Transverse colon (tissue), 4 donors: Measurements from ENCODE around the gene RNF215. TPM values are rescaled to one million over a fixed set of nuclear protein-coding genes. Genes with fewer than 3 reads are reported as not detected.

Experiments used
- DNase-seq: peaks from one replicate; pipeline ENCODE4 v3.0.0-alpha.2; 2019
- H3K27ac ChIP-seq, 4 donors: fragments of 200-600 bp; sonication (generic); 2 replicates each; pipeline ENCODE4 v1.5.1; 2016 to 2018; ENCODE audit warnings: inconsistent platforms in 4 of 4
- H3K27me3 ChIP-seq: fragments of 200-600 bp; sonication (generic); 2 replicates; pipeline ENCODE4 v1.5.1; 2017; ENCODE audit warnings: inconsistent platforms
- H3K36me3 ChIP-seq, 4 donors: fragments of 200-600 bp; sonication (generic); 2 replicates each; pipeline ENCODE4 v1.5.1; 2017 to 2019; ENCODE audit warnings: inconsistent platforms in 4 of 4
- H3K4me1 ChIP-seq, 4 donors: fragments of 200-600 bp; sonication (generic); 2 replicates each; pipeline ENCODE4 v1.5.1; 2017 to 2020; ENCODE audit warnings: inconsistent platforms in 4 of 4
- H3K4me3 ChIP-seq, 4 donors: fragments of 200-600 bp; sonication (generic); 1 replicate in 1 of 4; 2 replicates in 3 of 4; pipeline versions ENCODE4 v1.5.1 to v1.6.1; 2017 to 2019; ENCODE audit warnings: inconsistent platforms in 4 of 4
- H3K9me3 ChIP-seq, 2 donors: fragments of 200-600 bp; sonication (generic); 2 replicates each; pipeline ENCODE4 v1.5.1; 2017 to 2019; ENCODE audit warnings: inconsistent platforms in 2 of 2
- EP300 ChIP-seq: sonication (generic); formaldehyde crosslinking; IDR thresholded peaks from one replicate; pipeline ENCODE4 v1.6.1; 2017; ENCODE audit warnings: antibody characterized with exemption, low read depth
- POLR2A ChIP-seq: fragments of 450-650 bp; IDR thresholded peaks from one replicate; pipeline ENCODE4 v1.6.1; 2016; ENCODE audit warnings: antibody characterized with exemption, mild to moderate bottlenecking, moderate library complexity
- POLR2AphosphoS5 ChIP-seq, 3 donors: sonication (generic); formaldehyde crosslinking; IDR thresholded peaks; one replicate each; pipeline ENCODE4 v1.6.1; 2016; ENCODE audit warnings: antibody characterized with exemption in 3 of 3
- WGBS, 2 donors: methylation state at CpG; one replicate each; pipeline ENCODE4 v1.1.5; 2018; ENCODE audit warnings: low coverage in 1 of 2; 5-methylcytosine and 5-hydroxymethylcytosine counted together
- in situ Hi-C, 4 donors: fragments of 200-750 bp; cut with MboI; loops; one replicate each; pipeline versions ENCODE4 v1.15.0 to v1.15.1; 2017; ENCODE audit warnings: low sequenced_read_pairs in 3 of 4, low pct_ligation_motif_present in 1 of 4, low pct_unique_long_range_greater_than_20kb in 1 of 4
- intact Hi-C: fragments of 100-400 bp; cut with DNase I; formaldehyde crosslinking; loops from one replicate; pipeline ENCODE4 v1.15.1; 2023; ENCODE audit warnings: low total_unique reads
- total RNA-seq, 4 donors: library from RNA; depleted of rRNA; stranded (reverse); fragments of >200 nt; gene quantifications; one replicate each; pipeline ENCODE4 v1.1.0, GENCODE V29; 2016
- TF ChIP-seq, protein P1 (sequence below), 5 experiments: fragments of 200-600 bp in 3 of 5; fragments of 450-650 bp in 2 of 5; sonication (generic) in 3 of 5; IDR thresholded peaks; 1 replicate in 2 of 5; 2 replicates in 3 of 5; pipeline ENCODE4 v1.5.1; 2016 to 2017; ENCODE audit warnings: antibody characterized with exemption in 5 of 5, inconsistent platforms in 3 of 5, mild to moderate bottlenecking in 2 of 5, moderate library complexity in 1 of 5

Gene RNF215
- total RNA-seq, 4 donors from 2014 or later, result 3.2 to 65.5 (median 9.8) TPM

DNA sequence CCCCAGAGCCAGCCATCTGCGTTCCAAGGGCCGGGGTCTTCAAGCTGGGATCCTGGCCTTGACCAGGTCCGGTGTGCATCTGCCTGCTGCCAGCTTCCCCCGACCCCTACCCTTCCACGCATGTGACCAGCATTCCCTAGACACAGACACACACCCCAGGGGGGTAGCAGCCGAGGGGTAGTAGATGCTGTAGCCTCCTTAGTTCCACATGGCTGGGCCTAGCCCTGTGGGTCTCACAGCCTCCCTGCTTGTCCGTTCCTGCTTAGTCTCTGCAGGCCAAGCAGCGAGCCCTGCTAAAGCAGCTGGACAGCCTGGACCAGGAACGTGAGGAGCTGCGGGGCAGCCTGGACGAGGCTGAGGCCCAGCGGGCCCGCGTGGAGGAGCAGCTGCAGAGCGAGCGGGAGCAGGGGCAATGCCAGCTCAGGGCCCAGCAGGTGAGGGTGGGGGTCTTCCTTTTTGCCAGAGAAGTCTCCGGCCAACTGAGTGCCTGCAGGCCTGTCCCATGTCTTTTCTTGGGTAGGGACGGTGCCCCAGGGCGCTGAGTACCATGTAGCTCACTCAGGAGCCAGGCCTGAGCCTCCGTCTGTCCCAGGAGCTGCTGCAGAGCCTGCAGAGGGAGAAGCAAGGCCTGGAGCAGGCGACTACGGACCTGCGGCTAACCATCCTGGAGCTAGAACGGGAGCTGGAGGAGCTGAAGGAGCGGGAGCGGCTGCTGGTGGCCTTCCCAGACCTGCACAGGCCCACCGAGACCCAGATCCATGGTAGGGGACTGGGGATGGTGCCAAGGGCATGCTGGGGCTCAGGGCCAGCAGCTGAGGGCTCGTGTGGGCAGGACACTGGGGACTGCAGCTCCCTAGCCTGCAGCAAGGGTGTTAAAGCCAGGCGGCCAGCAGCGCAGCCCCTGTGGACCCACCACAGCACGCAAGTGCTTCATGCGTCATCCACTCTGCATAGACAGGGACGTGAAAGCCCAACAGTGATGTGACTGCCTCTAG is 13.6 kb downstream of the RNF215 start:
- no peak overlapping the region for H3K27ac ChIP-seq
- intact Hi-C loops (no loop called here), in situ Hi-C loops (loop anchor here in 1 of 4 donors (25.0 kb wide), 1 partner anchor 261 kb away; no protein-coding TSS in a partner anchor)
- H3K4me1 ChIP-seq, result no peaks in the 10 kb centered on the region
- TF ChIP-seq, protein P1, sequence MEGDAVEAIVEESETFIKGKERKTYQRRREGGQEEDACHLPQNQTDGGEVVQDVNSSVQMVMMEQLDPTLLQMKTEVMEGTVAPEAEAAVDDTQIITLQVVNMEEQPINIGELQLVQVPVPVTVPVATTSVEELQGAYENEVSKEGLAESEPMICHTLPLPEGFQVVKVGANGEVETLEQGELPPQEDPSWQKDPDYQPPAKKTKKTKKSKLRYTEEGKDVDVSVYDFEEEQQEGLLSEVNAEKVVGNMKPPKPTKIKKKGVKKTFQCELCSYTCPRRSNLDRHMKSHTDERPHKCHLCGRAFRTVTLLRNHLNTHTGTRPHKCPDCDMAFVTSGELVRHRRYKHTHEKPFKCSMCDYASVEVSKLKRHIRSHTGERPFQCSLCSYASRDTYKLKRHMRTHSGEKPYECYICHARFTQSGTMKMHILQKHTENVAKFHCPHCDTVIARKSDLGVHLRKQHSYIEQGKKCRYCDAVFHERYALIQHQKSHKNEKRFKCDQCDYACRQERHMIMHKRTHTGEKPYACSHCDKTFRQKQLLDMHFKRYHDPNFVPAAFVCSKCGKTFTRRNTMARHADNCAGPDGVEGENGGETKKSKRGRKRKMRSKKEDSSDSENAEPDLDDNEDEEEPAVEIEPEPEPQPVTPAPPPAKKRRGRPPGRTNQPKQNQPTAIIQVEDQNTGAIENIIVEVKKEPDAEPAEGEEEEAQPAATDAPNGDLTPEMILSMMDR (IDR thresholded peaks at IDR 0.05), result no peak
- TF ChIP-seq EP300 (no peak), POLR2A (no peak), POLR2AphosphoS5 (IDR thresholded peaks at IDR 0.05) (no peak)
- DNase-seq, result no peak
- no peaks in the 10 kb centered on the region for H3K36me3 ChIP-seq
- WGBS, 2 donors, result 89% methylated on average over 32 of the region's 33 CpGs; no CpG with 5 or more reads in 1 of the 2 donors
- H3K4me3 ChIP-seq, result no peak overlapping the region
- no peaks in the 10 kb centered on the region for H3K27me3 ChIP-seq
- H3K9me3 ChIP-seq, result no peaks in the 10 kb centered on the region

DNA sequence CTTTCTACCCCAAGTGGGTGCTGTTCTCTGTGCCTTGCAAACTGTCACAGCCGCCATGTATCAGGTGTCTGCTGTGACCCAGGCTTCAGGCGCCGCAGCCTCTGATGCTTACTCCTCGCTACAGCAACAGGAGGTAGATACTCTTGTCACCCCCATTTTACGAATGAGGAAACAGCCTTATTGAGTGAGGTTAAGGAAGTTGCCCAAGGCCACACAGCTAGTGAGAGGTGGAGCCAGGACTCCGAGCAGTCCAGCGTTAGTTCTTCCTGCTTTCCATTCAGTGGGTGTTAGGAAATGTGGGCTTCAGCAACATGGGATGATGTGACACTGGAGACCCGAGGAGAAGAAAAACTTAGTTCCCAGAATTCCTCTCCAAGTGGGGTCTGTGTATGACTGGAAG is 14.3 kb downstream of the RNF215 start:
- H3K27ac ChIP-seq, result no peak overlapping the region
- intact Hi-C loops (no loop called here), in situ Hi-C loops (loop anchor here in 1 of 4 donors (25.0 kb wide), 1 partner anchor 261 kb away; no protein-coding TSS in a partner anchor)
- TF ChIP-seq POLR2AphosphoS5 (IDR thresholded peaks at IDR 0.05), result no peak
- TF ChIP-seq, protein P1 (IDR thresholded peaks at IDR 0.05), result no peak
- no peak for TF ChIP-seq POLR2A
- TF ChIP-seq EP300, result no peak
- H3K27me3 ChIP-seq, result no peaks in the 10 kb centered on the region
- no peaks in the 10 kb centered on the region for H3K9me3 ChIP-seq
- WGBS, 2 donors, result 44% methylated on average over 5 of the region's 8 CpGs; no CpG with 5 or more reads in 1 of the 2 donors
- no peak for DNase-seq
- H3K36me3 ChIP-seq, result no peaks in the 10 kb centered on the region
- H3K4me3 ChIP-seq, result no peak overlapping the region
- no peaks in the 10 kb centered on the region for H3K4me1 ChIP-seq

DNA sequence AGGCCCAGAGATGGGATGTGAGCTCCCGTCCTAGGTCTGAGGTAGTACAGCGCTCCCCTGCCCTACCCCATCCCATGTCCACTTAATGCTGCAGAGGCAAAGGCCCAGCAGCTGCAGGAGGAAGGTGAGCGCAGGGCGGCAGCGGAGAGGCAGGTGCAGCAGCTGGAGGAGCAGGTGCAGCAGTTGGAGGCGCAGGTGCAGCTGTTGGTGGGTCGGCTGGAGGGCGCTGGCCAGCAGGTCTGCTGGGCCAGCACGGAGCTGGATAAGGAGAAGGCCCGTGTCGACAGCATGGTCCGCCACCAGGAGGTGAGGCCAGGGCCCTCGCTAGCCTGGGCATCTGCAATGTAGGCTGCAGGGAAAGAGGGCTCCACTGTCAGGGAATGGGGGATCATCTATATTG is 15.2 kb downstream of the RNF215 start:
- TF ChIP-seq POLR2A (no peak), POLR2AphosphoS5 (IDR thresholded peaks at IDR 0.05) (no peak), EP300 (no peak)
- TF ChIP-seq, protein P1 (IDR thresholded peaks at IDR 0.05), result no peak
- WGBS, 2 donors, result 65 to 75% methylated on average over 4 to 13 of the region's 13 CpGs
- intact Hi-C loops, result no loop called here

DNA sequence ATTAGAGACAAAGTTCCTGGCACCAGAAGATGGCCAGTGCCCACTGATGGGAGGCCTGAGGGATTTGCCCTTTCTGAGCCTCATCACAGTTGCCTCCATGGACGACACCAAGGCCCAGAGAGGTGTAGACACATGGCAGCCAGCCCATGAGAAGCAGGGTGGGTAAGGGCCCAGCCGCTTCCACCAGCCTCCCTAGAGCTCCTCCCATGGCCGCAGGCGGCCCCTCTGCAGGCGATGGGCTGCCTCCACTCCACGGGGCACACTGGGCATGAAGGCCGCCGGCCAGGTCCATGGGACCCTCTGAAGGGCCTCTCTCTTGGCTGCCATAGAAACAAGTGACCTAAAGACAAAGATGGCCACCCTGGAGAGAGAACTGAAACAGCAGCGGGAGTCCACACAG is 15.9 kb downstream of the RNF215 start:
- no peak overlapping the region for H3K4me3 ChIP-seq
- no peak overlapping the region for H3K27ac ChIP-seq
- in situ Hi-C loops (loop anchor here in 1 of 4 donors (25.0 kb wide), 1 partner anchor 259 kb away; no protein-coding TSS in a partner anchor), intact Hi-C loops (no loop called here)
- no peaks in the 10 kb centered on the region for H3K27me3 ChIP-seq
- 91% methylated on average over 9 of the region's 9 CpGs; no CpG with 5 or more reads in 1 of the 2 donors for WGBS, 2 donors
- no peaks in the 10 kb centered on the region for H3K4me1 ChIP-seq
- no peaks in the 10 kb centered on the region for H3K9me3 ChIP-seq
- H3K36me3 ChIP-seq, result no peaks in the 10 kb centered on the region
- TF ChIP-seq POLR2AphosphoS5 (IDR thresholded peaks at IDR 0.05) (no peak), POLR2A (no peak), EP300 (no peak)
- TF ChIP-seq, protein P1 (IDR thresholded peaks at IDR 0.05), result no peak
- no peak for DNase-seq

More for the DNA sequence above, 15.2 kb downstream of the RNF215 start:
- Histone ChIP-seq H3K27ac (no peak overlapping the region), H3K9me3 (no peaks in the 10 kb centered on the region), H3K4me3 (no peak overlapping the region), H3K4me1 (no peaks in the 10 kb centered on the region), H3K27me3 (no peaks in the 10 kb centered on the region), H3K36me3 (no peaks in the 10 kb centered on the region)
- DNase-seq, result no peak
- in situ Hi-C loops, result loop anchor here in 1 of 4 donors (25.0 kb wide), 1 partner anchor 260 kb away; no protein-coding TSS in a partner anchor
